GM19452 (cell line): ENCODE data around the gene COMT.

Experiments used
- ATAC-seq: cut with Tn5 transposase; IDR thresholded peaks from one replicate; pipeline ENCODE4 v1.9.1; 2021; ENCODE audit not compliant: unreplicated experiment

Gene COMT

DNA sequence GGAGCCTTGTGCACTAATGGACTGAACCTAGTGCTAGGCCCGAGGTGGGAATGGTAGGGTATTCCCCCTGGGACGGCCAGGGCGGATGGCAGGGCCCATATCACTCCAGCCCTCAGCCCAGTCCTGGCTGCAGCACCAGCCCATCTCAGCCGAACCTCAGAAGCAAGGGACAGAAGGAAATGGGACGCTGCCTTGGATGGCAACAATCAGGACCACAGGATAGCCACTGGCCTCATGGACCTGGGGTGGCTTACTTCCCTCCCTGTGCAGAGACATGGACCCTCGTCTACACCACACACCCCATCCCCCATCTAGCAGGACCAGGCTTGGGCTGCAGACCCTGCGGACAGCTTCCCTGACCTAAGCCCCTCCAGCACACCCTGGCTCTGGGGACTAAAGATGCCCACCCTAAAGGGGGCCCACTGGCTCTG lies 50.9 kb downstream of the COMT start:
- ATAC-seq: no peak

DNA sequence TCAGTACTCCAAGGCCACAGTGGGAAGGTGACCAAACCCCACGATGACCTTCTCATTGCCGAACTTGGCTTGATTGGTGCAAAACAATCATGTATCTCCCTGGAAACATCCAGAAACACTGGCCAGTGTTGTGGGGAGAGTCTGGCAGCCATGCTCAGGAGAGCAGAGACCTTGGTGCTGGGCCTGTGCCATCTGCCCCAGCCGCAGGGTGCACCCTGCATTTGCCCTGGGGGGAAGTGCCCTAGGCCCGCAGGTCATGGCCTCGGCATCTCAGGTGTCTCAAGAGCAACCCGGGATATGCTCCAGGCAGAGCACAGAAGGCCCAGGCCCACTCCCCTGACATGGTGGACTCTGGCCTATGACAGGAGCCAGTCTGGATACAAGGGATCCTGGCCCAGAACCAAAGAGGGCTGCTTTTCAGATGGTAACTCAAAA lies 51.4 kb downstream of the COMT start:
- no peak for ATAC-seq

DNA sequence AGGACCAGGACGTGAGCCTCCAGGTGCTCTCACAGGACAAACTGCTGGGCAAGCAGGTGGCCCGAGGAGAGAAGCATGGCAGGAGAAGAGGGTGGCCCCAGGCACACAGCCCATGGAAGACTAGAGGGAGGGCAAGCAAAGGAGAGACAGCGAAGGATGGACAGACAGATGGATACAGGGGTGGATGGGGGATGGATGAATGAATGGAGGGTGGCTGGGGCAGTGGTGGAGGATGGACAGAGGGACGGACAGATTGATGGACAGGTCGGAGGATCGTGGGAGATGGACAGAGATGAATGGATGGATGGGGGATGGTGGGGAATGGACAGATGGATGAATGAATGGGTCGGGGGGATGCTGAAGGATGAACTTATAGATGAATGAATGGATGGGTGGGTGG lies 52.4 kb downstream of the COMT start:
- ATAC-seq: no peak

DNA sequence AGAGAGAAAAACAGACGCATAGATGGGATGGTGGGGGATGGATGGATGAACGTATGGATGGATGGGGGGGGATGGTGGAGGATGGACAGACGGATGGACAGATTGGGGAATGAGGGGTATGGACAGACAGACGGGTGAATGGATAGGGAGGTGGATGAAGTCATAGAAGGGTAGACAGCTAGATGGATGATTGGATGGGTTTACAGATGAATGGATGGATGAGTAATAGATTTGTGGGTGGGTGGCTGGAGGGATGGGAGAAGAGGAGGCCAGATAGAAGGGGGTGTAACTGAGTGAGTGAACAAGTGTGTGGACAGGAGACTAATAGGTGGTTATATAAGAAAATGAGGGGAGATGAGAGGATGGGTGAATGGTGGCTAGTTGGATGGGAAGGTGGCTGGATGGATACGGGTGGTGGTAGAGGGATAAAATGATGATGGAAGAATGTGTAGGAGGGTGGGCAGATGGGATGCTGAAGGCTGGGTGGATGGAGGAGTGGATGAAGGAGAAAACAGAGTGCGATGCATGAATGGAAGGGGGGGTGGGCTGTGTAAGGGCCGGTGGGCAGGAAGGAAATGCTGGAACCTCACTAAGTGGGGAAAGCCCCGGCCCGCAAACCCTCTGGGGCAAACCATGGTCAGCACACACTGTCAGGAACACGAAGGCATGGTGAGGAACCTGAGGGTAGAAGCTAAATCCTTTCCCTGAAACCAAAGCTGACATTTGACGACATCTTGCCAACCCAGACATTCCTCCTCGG lies 53.5 kb downstream of the COMT start:
- ATAC-seq: no peak

DNA sequence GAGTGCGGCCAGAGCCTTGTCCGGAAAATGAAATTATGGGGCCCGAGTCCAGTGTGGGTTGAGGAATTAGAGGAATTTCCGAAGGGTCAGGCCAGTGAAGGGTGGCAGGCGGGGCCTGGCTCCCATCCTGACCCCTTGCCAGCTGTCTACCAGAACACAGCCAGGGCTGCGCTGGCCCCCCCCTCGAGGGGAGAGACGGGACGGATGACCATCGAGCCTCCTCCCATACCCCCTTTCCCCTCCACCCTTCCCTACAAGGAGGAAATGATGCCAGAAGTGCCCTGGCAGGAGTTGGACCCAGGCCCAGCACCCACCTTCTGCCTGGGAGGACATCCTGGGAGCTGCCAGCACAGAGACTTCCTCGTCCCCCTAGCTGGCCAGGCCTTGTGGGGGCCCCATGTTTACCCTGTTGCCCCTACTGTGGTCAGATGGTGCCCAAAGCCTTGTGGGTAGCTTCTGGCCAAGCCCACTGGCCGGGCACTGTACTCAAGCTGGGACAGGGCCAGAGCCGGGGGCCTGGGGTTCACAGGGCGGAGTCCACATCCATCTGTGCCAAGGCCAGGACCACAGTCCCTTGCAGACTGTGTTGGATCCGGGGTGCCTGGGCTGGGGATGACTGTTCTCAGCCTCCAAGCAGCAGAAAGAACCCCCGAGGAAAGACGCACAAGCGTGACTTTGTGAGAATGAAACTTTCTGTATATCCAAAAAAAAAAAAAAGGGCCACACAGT lies 54.2 kb downstream of the COMT start:
- ATAC-seq: no peak

DNA sequence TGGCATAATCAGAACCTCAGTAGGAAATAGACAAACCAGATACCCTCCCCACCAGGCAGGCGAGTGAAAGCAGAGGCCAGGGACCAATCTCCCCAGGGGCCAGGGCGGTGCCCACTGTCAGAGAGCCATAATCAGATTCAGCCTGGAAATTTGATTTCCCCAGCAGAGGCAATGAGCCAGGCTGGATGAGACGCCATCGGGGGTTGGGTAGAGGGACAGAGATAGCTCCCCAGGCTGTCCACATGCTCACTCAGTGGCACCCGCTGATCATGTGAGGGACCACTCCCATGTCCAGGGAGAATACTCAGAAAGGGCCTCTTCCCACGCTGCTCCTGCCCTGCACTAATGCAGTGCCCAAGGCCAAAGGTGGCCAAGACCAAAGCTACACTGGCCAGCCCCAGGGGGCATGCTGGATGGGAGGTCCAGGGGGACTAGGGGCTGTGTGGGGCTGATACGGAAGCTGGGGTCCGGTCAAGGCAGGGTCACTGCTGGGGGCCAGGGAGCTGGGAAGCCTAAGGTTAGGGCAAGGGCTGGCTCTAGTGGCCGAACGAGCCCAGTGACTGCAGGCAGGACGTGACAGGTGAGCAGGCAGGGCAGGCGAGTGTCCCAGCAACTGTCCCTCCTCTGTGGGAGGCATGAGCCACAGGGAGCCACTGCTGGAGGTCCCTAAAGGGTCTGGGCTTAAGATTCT lies 55.3 kb downstream of the COMT start:
- ATAC-seq: no peak

DNA sequence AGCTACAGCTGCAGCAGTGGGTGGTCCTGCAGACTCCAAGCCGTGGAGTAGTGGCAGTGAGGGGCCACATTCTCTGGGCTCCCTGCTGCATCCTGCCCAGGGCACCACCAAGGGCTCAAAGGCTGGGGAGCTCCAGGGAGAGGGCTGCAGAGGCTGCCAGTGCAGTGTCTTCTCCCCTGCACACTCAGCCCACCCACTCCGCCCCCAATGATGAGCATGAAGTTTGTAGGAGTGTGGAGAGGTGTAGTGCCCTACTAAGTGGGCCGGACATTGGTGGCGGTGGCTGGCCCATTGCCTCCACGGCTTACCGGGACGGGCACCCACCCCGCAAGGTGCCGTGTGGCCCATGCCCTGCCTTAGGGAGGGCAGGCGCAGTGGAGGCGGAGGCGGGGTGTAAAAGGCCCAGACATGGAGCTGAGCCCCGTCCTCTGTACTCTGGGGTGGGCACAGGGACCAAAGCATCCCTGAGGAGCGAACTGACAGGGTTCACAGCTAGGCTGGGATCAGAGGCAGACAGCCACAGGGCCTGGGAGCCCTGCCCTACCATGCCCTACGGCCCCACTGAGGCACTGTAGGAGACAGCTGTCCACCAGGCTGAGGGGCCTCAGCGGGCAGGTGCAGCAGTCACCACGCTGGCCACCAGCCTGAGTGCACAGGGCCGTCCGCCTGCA lies 56.1 kb downstream of the COMT start:
- ATAC-seq: no peak

DNA sequence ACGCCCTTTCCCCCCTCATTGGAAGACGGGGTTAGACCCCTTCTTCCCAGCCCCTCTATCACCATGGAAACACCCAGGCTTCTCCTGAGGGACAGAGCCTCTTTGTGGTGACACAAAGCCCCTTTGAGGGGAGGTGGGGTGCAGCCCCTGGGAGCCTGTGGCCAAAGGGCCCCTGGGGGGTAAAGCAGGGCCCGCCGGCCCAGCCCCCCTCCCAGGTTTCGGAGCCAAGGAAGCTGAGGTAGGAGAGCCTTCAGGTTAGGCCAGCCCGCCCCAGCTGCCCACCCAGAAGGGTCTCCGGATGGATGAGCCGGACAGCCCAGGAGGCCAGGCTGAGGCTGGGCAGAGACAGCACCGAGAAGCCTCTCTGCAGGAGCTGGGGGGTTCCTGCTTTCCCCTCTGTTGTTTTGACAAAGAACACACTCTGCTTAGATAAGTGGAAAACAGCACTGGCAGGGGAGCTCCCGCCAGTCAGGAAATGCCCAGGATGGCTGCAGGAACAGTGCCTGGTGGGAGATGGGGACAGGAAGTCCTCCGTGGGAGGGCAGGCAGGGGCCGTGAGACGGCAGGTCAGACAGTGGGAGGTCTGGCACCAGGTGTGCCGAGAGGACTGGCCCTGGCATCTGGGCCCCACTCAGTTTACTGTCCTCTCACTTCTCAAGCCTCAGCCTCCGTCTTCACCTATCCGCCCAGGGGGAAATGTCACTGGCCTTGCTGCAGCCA lies 56.8 kb downstream of the COMT start:
- ATAC-seq: no peak

DNA sequence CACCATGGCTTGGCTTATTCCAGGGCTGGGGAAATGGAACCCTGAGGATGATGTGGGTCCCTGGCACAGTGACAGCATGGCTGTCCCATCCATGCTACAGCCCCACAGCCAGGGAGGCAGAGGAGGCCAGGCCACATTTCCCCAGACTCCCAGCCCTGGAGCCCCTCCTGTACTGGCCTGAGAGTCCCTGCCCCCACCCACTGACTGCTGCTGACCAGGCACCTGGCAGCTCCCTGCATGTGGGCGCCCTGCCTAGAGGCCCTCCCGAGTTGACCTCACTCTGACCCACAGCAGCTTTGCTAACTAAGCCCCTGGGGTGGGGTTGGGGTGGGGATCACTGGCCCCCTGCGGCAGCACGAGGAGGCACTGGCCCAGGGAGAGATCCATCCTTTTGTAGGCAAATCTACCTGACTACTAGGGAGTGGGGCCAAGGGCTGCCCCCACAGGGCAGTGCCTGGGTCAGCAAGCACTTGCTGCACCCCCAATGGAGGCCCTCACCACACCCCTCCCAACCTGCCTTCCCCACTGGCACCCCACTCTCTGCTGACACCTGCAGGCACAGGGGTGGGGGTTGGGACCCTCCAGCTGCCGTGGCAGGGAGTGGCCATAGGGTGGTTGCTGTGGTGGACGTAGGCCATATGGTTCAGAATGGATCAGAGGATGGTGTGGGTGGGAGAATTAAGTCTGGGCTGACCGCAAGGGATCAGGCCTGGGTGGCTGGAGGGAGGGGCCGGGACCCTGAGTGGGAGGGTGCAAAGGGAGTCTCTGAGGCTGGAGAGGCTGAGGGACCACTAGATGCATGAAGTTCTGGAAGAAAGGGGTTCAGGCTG lies 57.6 kb downstream of the COMT start:
- ATAC-seq: no peak

DNA sequence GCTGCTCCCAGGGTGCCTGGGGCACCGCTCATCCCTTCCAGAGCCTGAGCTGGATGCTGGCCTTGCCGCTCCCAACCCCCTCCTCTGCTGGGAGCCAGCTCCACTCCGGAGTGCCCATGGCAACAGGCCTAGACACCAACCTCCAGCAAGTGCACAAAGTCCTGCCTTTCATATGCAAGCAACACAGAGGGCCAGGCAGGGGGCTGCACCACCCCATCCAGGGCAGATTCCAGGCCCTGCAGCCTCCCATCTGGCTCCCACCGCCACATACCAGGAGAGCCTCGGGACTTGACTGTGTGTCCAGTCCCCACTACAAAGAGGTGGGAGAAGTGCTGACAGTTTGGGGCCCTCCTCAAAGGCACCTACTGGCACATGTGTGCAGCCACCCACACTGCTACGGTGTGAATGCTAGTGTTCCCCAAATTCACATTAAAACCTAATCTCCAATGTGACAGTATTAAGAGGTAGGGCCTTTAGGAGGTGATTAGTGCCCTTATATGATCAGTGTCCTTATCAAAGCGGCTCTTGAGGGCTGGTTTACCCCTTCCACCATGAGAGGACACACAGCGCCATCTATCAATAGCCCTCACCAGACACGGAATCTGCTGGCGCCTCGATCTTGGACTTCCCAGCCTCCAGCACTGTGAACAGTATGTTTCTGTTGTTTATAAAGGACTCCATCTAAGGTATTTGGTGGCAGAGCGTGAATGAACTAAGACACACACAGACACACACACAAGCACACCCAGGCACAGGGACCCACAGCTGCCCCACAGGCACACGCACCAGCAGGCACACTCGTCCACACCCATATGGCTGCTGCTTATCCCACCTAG lies 58.9 kb downstream of the COMT start:
- ATAC-seq: no peak

DNA sequence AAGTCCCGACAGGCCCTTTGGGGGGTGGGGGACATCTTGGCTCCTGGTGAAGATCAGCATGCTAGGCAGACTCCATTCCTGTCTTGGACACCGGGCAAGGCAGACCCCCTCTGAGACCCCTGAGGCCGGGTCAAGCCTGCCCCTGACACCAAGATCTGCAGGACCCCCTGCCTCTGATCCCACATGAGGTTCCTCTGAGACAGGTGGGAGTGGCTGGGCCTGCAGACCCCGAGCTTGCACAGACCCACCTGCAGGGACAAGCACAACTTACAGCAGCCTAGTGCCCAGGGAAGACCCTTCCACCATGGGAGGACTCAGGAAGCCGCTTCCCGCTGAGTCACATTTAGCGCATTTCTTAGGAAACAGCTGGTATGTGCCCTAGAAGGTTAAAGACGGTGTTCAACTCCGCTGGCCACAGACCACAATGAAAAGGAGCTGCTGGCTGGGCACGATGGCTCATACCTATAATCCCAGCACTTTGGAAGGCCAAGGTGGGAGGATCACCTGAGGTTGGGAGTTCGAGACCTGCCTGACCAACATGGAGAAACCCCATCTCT lies 59.6 kb downstream of the COMT start:
- no peak for ATAC-seq

DNA sequence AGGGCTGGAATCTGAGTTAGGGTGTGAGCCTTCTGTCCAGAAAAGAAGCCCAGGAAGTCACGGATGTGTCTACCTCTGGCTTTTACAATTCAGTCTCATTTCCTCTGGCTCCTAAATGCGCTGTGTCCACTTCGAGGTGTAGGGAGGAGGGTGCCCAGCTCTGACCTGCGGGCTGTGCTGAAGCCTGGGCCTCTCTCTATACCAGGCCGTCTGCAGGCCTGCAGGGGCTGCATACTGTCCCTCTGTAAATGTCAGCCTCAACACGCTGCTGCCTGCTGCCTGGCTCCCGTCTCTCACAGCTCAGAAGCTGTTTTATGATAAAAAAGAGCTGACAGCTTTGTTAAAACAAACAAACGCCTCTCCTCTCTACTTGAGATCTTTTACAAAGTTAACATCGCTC lies 60.6 kb downstream of the COMT start:
- no peak for ATAC-seq

DNA sequence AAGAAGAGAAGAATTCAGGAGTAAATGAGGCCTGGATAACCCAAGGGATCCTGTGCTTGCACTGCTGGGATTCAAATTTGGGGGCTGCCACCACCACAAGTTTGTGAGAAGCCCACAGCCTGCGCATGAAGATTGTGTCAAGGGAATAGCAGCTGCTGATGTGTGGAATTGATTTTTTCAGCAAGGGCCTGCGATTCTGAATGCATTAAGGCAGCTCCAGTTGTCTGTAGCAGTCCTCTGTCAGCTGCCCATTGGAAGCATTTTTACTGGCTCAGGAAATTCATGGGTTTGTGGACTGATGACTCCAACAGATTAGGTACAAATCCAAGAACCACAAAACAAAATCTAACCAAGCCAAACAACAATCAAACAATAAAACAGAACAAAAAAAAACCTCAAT lies 61.1 kb downstream of the COMT start:
- ATAC-seq: no peak

DNA sequence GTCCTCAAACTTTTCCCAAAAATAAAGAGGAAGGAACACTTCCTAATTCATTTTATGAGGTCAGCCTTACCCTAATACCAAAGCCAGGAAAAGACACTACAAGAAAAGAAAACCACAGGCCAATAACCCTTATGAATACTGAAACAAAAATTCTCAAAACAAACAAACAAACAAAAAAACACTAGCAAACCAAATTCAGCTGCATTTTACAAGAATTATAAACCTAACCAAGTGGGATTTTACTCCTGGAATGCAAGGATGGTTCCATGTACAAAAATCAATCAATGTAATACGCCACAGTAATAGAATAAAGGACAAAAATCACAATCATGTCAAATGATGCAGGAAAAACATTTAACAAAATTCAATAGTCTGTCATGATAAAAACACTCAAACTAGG lies 61.7 kb downstream of the COMT start:
- no peak for ATAC-seq

DNA sequence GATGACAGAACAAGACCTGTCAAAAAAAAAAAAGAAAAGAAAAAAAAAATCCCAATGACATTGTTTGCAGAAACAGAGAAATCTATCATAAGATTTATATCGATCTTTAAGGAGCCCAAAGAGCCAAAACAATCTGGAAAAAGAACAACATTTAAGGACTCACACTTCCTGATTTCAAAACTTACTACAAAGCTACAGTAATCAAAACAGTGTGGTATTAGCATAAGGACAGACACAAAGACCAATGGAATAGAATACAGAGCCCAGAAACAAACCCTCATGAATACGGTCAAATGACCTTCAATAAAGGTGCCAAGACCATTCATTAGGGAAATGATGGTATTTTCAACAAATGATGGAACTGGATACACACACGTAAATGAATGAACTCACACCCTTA lies 62.9 kb downstream of the COMT start:
- ATAC-seq: no peak

DNA sequence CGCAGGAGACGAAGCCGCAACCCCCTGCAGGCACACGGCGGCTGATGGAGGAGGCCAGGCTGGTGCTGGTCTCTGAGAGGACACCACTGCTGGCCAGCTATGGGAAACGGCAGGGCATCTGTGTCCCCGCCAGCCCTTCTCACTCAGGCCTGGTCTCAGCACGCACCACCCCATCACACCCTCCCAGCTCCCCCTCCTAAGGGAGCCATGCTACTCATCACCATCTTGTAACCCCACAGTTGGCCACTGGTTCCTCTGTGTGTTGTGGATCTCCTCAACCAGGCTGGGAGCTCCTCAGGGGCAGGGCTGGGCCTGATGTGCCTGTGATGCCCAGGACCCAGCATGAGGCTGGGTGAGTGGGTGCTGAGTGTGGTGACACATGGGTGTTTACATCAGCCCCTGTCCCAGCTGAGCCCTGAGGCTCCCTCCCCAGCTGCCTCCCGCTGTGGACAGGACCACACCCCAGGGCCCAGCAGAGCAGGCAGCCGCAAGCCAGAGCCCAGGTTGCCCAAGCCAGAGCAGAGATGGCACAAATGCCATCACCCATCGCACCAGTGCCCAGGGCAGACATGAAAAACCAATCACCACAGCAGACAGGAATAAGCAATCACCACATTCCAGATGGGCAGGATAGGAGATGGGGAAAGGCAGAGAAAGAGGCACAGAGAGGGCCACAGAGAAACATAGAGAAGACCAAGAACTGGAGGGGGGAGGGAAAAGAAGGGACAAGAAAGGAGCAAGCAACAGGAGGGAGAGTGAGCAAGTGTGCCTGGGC lies 66.8 kb downstream of the COMT start:
- ATAC-seq: no peak

DNA sequence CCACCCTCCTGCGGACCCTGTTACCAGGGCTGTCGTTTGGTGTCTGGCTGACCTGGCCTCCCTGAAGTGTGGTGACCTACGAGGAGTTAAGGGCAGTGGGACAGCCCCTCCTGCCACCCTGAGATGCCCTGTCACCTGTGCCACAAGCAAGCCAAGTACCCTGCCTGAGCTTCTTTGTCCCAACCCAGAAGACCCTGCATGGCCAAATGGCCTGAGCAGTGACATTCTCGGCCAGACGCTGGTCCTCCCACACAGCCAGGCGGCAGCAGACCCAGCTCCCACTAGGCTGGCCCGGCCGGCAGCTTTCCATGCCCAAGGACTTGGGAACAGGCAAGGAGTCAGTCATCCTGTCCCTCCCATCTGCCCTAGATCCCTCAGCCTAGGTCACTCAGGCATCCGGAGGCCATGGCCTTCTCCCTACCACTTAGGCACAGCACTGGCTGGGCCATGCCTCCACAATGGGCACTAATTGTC lies 67.5 kb downstream of the COMT start:
- no peak for ATAC-seq
